ENCODE measurements around the gene PAQR8. TPM values are rescaled to one million over a fixed set of nuclear protein-coding genes. Genes with fewer than 3 reads are reported as not detected.
A peak's percentile ranks its signal among the peaks of the same experiment; 100 is the strongest.
"Not testable (repeated sequence)": the region's sequence is repeated elsewhere in the genome, so short reads cannot be mapped to it uniquely, and the experiment has no call there.

PAQR8 gene
- polyA plus RNA-seq, 4 donors, result 14.1 to 78.4 (median 28.6) TPM

GRCh38 chr6:52374247-52374646 lies 12.3 kb downstream of the PAQR8 start:
- Histone ChIP-seq H3K9me3 (ENCODE audit: control insufficient read depth in 2 of 2, insufficient read depth in 1 of 2, low read depth in 1 of 2, low read length in 1 of 2) (no peaks in the 10 kb centered on the region), H3K27ac (ENCODE audit: low read depth in 1 of 3, low read length in 2 of 3) (no peak overlapping the region), H3K4me1 (ENCODE audit: control insufficient read depth in 3 of 3, insufficient read depth in 2 of 3, low read depth in 1 of 3, low read length in 2 of 3) (peaks cover 4 to 20% (median 11%) of the 10 kb centered on the region in 3 donors), H3K4me3 (ENCODE audit: low read depth in 1 of 3, low read length in 3 of 3) (no peak overlapping the region), H3K27me3 (ENCODE audit: control insufficient read depth in 3 of 3, insufficient read depth in 3 of 3, low read length in 3 of 3) (no peaks in the 10 kb centered on the region), H3K36me3 (ENCODE audit: control insufficient read depth in 3 of 3, insufficient read depth in 2 of 3, low read depth in 1 of 3, low read length in 3 of 3) (peaks cover 0 to 11% (median 2%) of the 10 kb centered on the region in 3 donors)
- DNase-seq (no peak), FAIRE-seq (no peak)
- WGBS, 3 donors, result 90 to 92% (median 92%) methylated on average over 4 of the region's 4 CpGs

GRCh38 chr6:52375780-52376556 lies 14.0 kb downstream of the PAQR8 start:
- no peak for DNase-seq
- Histone ChIP-seq H3K4me3 (ENCODE audit: low read depth in 1 of 3, low read length in 3 of 3) (no peak overlapping the region), H3K36me3 (ENCODE audit: control insufficient read depth in 3 of 3, insufficient read depth in 2 of 3, low read depth in 1 of 3, low read length in 3 of 3) (peaks cover 0 to 14% (median 6%) of the 10 kb centered on the region in 3 donors), H3K4me1 (ENCODE audit: control insufficient read depth in 3 of 3, insufficient read depth in 2 of 3, low read depth in 1 of 3, low read length in 2 of 3) (peaks cover 4 to 19% (median 11%) of the 10 kb centered on the region in 3 donors), H3K27ac (ENCODE audit: low read depth in 1 of 3, low read length in 2 of 3) (peak overlapping the region in 2 of 3 donors; percentile 1 to 37), H3K9me3 (ENCODE audit: control insufficient read depth in 2 of 2, insufficient read depth in 1 of 2, low read depth in 1 of 2, low read length in 1 of 2) (no peaks in the 10 kb centered on the region), H3K27me3 (ENCODE audit: control insufficient read depth in 3 of 3, insufficient read depth in 3 of 3, low read length in 3 of 3) (no peaks in the 10 kb centered on the region)
- FAIRE-seq, result no peak
- WGBS, 3 donors, result 91 to 96% (median 95%) methylated on average over 2 of the region's 2 CpGs

- no peaks in the 10 kb centered on the region for H3K27me3 ChIP-seq (ENCODE audit: control insufficient read depth in 3 of 3, insufficient read depth in 3 of 3, low read length in 3 of 3)
- 87 to 89% (median 87%) methylated on average over 3 of the region's 3 CpGs for WGBS, 3 donors
- no peaks in the 10 kb centered on the region for H3K9me3 ChIP-seq (ENCODE audit: control insufficient read depth in 2 of 2, insufficient read depth in 1 of 2, low read depth in 1 of 2, low read length in 1 of 2)
- DNase-seq (no peak), FAIRE-seq (no peak)
- H3K4me3 ChIP-seq (ENCODE audit: low read depth in 1 of 3, low read length in 3 of 3), result no peak overlapping the region
- H3K4me1 ChIP-seq (ENCODE audit: control insufficient read depth in 3 of 3, insufficient read depth in 2 of 3, low read depth in 1 of 3, low read length in 2 of 3), result peaks cover 4 to 14% (median 11%) of the 10 kb centered on the region in 3 donors
- peaks cover 0 to 19% (median 6%) of the 10 kb centered on the region in 3 donors for H3K36me3 ChIP-seq (ENCODE audit: control insufficient read depth in 3 of 3, insufficient read depth in 2 of 3, low read depth in 1 of 3, low read length in 3 of 3)
- H3K27ac ChIP-seq (ENCODE audit: low read depth in 1 of 3, low read length in 2 of 3), result no peak overlapping the region
These were observed 14.8 kb downstream of the PAQR8 start for GRCh38 chr6:52376763-52377162.

- WGBS, 3 donors, result 48 to 54% (median 49%) methylated on average over 3 of the region's 3 CpGs
- Histone ChIP-seq H3K27me3 (ENCODE audit: control insufficient read depth in 3 of 3, insufficient read depth in 3 of 3, low read length in 3 of 3) (no peaks in the 10 kb centered on the region), H3K36me3 (ENCODE audit: control insufficient read depth in 3 of 3, insufficient read depth in 2 of 3, low read depth in 1 of 3, low read length in 3 of 3) (peaks cover 0 to 20% (median 7%) of the 10 kb centered on the region in 3 donors), H3K4me3 (ENCODE audit: low read depth in 1 of 3, low read length in 3 of 3) (no peak overlapping the region), H3K27ac (ENCODE audit: low read depth in 1 of 3, low read length in 2 of 3) (no peak overlapping the region), H3K4me1 (ENCODE audit: control insufficient read depth in 3 of 3, insufficient read depth in 2 of 3, low read depth in 1 of 3, low read length in 2 of 3) (peaks cover 4 to 9% (median 7%) of the 10 kb centered on the region in 3 donors), H3K9me3 (ENCODE audit: control insufficient read depth in 2 of 2, insufficient read depth in 1 of 2, low read depth in 1 of 2, low read length in 1 of 2) (no peaks in the 10 kb centered on the region)
- DNase-seq (no peak), FAIRE-seq (no peak)
These were observed 15.7 kb downstream of the PAQR8 start for GRCh38 chr6:52377538-52378221.

GRCh38 chr6:52381249-52381648 lies 19.3 kb downstream of the PAQR8 start:
- FAIRE-seq, result no peak
- peaks cover under 1 to 5% (median 3%) of the 10 kb centered on the region in 3 donors for H3K4me1 ChIP-seq (ENCODE audit: control insufficient read depth in 3 of 3, insufficient read depth in 2 of 3, low read depth in 1 of 3, low read length in 2 of 3)
- peaks cover 0 to 14% (median 8%) of the 10 kb centered on the region in 3 donors for H3K36me3 ChIP-seq (ENCODE audit: control insufficient read depth in 3 of 3, insufficient read depth in 2 of 3, low read depth in 1 of 3, low read length in 3 of 3)
- H3K27me3 ChIP-seq (ENCODE audit: control insufficient read depth in 3 of 3, insufficient read depth in 3 of 3, low read length in 3 of 3), result no peaks in the 10 kb centered on the region
- no peak overlapping the region for H3K4me3 ChIP-seq (ENCODE audit: low read depth in 1 of 3, low read length in 3 of 3)
- H3K9me3 ChIP-seq (ENCODE audit: control insufficient read depth in 2 of 2, insufficient read depth in 1 of 2, low read depth in 1 of 2, low read length in 1 of 2), result no peaks in the 10 kb centered on the region
- WGBS, 3 donors, result 90 to 95% (median 93%) methylated on average over 4 of the region's 4 CpGs
- no peak for DNase-seq
- H3K27ac ChIP-seq (ENCODE audit: low read depth in 1 of 3, low read length in 2 of 3), result no peak overlapping the region

DNA sequence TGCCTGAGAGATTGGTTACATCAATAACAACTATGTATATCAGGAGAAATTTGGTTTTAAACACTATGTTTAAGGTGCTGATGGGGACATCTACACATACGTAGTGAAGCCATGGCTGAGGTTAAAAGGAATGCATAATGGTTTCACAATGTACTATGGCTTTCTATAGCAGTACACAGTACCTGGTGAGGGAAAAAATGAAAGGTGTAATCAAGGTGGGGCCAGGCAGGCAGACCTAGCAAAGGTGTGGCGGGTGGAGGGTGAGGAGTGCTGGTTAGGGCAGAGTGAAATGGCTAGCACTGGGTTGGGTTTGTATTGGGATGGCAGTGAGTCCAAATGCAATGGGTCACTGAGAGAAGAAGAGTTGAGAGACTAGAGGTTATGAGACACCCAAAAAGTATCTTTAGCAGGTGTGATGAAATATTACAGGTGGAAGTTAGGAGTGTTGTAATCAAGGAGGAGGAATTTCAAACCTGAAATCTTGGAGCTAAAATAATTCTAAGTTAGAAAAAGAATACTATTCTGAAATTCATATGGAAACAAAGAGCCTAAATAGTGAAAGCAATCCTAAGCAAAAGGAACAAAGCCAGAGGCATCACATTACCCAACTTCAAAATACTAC lies 22.3 kb downstream of the PAQR8 start:
- peaks cover 0 to 4% of the 10 kb centered on the region in 2 donors for H3K9me3 ChIP-seq (ENCODE audit: control insufficient read depth in 2 of 2, insufficient read depth in 1 of 2, low read depth in 1 of 2, low read length in 1 of 2)
- H3K27ac ChIP-seq (ENCODE audit: low read depth in 1 of 3, low read length in 2 of 3), result no peak overlapping the region
- peaks cover 0 to 10% (median 8%) of the 10 kb centered on the region in 3 donors for H3K4me1 ChIP-seq (ENCODE audit: control insufficient read depth in 3 of 3, insufficient read depth in 2 of 3, low read depth in 1 of 3, low read length in 2 of 3)
- WGBS, 3 donors, result 85 to 95% (median 86%) methylated on average over 2 of the region's 2 CpGs
- H3K36me3 ChIP-seq (ENCODE audit: control insufficient read depth in 3 of 3, insufficient read depth in 2 of 3, low read depth in 1 of 3, low read length in 3 of 3), result peaks cover 0 to 16% (median 8%) of the 10 kb centered on the region in 3 donors
- DNase-seq (no peak), FAIRE-seq (no peak)
- H3K27me3 ChIP-seq (ENCODE audit: control insufficient read depth in 3 of 3, insufficient read depth in 3 of 3, low read length in 3 of 3), result no peaks in the 10 kb centered on the region
- H3K4me3 ChIP-seq (ENCODE audit: low read depth in 1 of 3, low read length in 3 of 3), result no peak overlapping the region

DNA sequence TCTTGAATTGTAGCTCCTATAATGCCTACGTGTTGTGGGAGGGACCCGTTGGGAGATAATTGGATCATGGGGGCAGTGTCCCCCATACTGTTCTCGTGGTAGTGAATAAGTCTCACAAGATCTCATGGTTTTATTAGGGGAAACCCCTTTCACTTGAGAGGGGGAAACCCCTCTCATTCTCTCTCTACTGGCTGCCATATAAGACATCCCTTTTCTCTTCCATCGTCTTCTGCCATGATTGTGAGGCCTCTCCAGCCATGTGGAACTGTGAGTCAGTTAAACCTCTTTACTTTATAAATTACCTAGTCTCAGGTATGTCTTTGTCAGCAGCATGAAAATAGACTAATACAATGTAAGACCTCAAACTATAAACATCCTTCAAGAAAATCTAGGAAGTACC lies 23.1 kb downstream of the PAQR8 start:
- Histone ChIP-seq H3K27ac (ENCODE audit: low read depth in 1 of 3, low read length in 2 of 3) (no peak overlapping the region), H3K36me3 (ENCODE audit: control insufficient read depth in 3 of 3, insufficient read depth in 2 of 3, low read depth in 1 of 3, low read length in 3 of 3) (peaks cover 0 to 13% (median 7%) of the 10 kb centered on the region in 3 donors), H3K27me3 (ENCODE audit: control insufficient read depth in 3 of 3, insufficient read depth in 3 of 3, low read length in 3 of 3) (no peaks in the 10 kb centered on the region), H3K9me3 (ENCODE audit: control insufficient read depth in 2 of 2, insufficient read depth in 1 of 2, low read depth in 1 of 2, low read length in 1 of 2) (peaks cover 0 to 4% of the 10 kb centered on the region in 2 donors), H3K4me3 (ENCODE audit: low read depth in 1 of 3, low read length in 3 of 3) (no peak overlapping the region), H3K4me1 (ENCODE audit: control insufficient read depth in 3 of 3, insufficient read depth in 2 of 3, low read depth in 1 of 3, low read length in 2 of 3) (peaks cover 0 to 16% (median 12%) of the 10 kb centered on the region in 3 donors)
- DNase-seq (no peak), FAIRE-seq (no peak)
- 82 to 99% (median 88%) methylated on average over 4 of the region's 4 CpGs for WGBS, 3 donors

DNA sequence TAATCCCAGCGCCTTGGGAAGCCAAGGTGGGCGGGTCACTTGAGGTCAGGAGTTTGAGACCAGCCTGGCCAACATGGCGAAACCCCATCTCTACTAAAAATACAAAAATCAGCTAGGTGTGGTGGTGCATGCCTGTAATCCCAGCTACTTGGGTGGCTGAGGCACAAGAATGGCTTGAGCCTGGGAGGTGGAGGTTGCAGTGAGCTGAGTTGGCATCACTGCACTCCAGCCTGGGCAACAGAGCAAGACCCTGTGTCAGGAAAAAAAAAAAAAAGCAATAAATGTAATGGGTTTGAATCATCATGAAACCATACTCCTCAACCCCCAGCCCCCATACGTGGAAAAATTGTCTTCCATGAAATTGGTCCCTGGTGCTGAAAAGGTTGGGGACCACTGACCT lies 26.2 kb downstream of the PAQR8 start:
- not testable (repeated sequence) for FAIRE-seq; DNase-seq; H3K36me3 ChIP-seq (ENCODE audit: control insufficient read depth in 3 of 3, insufficient read depth in 2 of 3, low read depth in 1 of 3, low read length in 3 of 3); H3K4me3 ChIP-seq (ENCODE audit: low read depth in 1 of 3, low read length in 3 of 3); H3K9me3 ChIP-seq (ENCODE audit: control insufficient read depth in 2 of 2, insufficient read depth in 1 of 2, low read depth in 1 of 2, low read length in 1 of 2); H3K27me3 ChIP-seq (ENCODE audit: control insufficient read depth in 3 of 3, insufficient read depth in 3 of 3, low read length in 3 of 3)
- H3K4me1 ChIP-seq (ENCODE audit: control insufficient read depth in 3 of 3, insufficient read depth in 2 of 3, low read depth in 1 of 3, low read length in 2 of 3), result peaks cover 3 to 26% (median 9%) of the 10 kb centered on the region in 3 donors
- 77 to 89% (median 82%) methylated on average over 4 of the region's 4 CpGs for WGBS, 3 donors
- H3K27ac ChIP-seq (ENCODE audit: low read depth in 1 of 3, low read length in 2 of 3), result peak overlapping the region in 2 of 3 donors; percentile 32 to 58
